H1 (cell line): ENCODE results near the gene TBCA. TPM values are rescaled to one million over a fixed set of nuclear protein-coding genes. Genes with fewer than 3 reads are reported as not detected.

ENCODE experiments used
- CTCF ChIA-PET: fragments of 300-600 bp; sonication (Branson Sonifier 250); formaldehyde crosslinking; loops from one replicate; lab custom pipeline; 2021; ENCODE audit not compliant: partially characterized antibody; lab: Charles Lee
- POLR2A ChIA-PET: fragments of 300-600 bp; sonication (Branson Sonifier 250); formaldehyde crosslinking; loops from one replicate; lab custom pipeline; 2021; ENCODE audit warnings: inconsistent platforms; ENCODE audit not compliant: partially characterized antibody; lab: Charles Lee
- DNase-seq, 2 experiments: peaks; one replicate each; pipeline versions ENCODE4 v3.0.0 to v3.0.0-alpha.2; 2010 to 2022; ENCODE audit warnings: low spot score in 2 of 2, low read depth in 1 of 2, mixed read lengths in 1 of 2
- FAIRE-seq: peaks from 2 replicates; lab custom pipeline; 2011; peaks lifted over from hg19 to GRCh38; lab: Jason Lieb, UNC
- H2AFZ ChIP-seq: 2 replicates; pipeline ENCODE4 v1.8.1; 2012; ENCODE audit warnings: low read length, inconsistent platforms
- H2AK5ac ChIP-seq: 2 replicates; pipeline ENCODE4 v1.6.1; 2013; ENCODE audit warnings: low read depth, low read length
- H2BK120ac ChIP-seq: replicated peaks from 2 replicates; pipeline ENCODE3; 2013; ENCODE audit warnings: low read depth, low read length, inconsistent platforms
- H2BK12ac ChIP-seq: 2 replicates; pipeline ENCODE4 v1.6.1; 2013; ENCODE audit warnings: low read depth, low read length
- H2BK15ac ChIP-seq: 2 replicates; pipeline ENCODE4 v1.6.1; 2013; ENCODE audit warnings: low read length
- H2BK20ac ChIP-seq: 2 replicates; pipeline ENCODE4 v1.6.1; 2013; ENCODE audit warnings: low read length
- H2BK5ac ChIP-seq: 2 replicates; pipeline ENCODE4 v1.6.1; 2013; ENCODE audit warnings: low read depth, low read length
- H3K14ac ChIP-seq: 2 replicates; pipeline ENCODE4 v1.6.1; 2013; ENCODE audit warnings: inconsistent platforms; ENCODE audit not compliant: insufficient read length
- H3K18ac ChIP-seq: 2 replicates; pipeline ENCODE4 v1.6.1; 2013; ENCODE audit warnings: low read length; ENCODE audit errors: extremely low read depth
- H3K23ac ChIP-seq: 2 replicates; pipeline ENCODE4 v1.6.1; 2013; ENCODE audit warnings: inconsistent platforms; ENCODE audit not compliant: insufficient read length
- H3K23me2 ChIP-seq: 2 replicates; pipeline ENCODE4 v1.6.1; 2013; ENCODE audit warnings: low read depth, low read length
- H3K27ac ChIP-seq: 2 replicates; pipeline ENCODE4 v1.6.1; 2011; ENCODE audit warnings: low read depth, low read length, inconsistent platforms
- H3K27me3 ChIP-seq, 4 experiments: replicated peaks in 1 of 4; 1 replicate in 1 of 4; 2 replicates in 3 of 4; pipeline versions ENCODE4 v1.6.1 to v1.8.1; 2011 to 2013; ENCODE audit warnings: low read length in 3 of 4, mild to moderate bottlenecking in 3 of 4, inconsistent platforms in 2 of 4, mixed read lengths in 2 of 4, moderate library complexity in 1 of 4; ENCODE audit not compliant: control insufficient read depth in 3 of 4, insufficient read depth in 3 of 4; ENCODE audit errors: extremely low read depth in 1 of 4
- H3K36me3 ChIP-seq, 4 experiments: 2 replicates each; pipeline versions ENCODE4 v1.6.1 to v1.8.1; 2011 to 2013; ENCODE audit warnings: mild to moderate bottlenecking in 4 of 4, low read length in 3 of 4, moderate library complexity in 2 of 4, control low read depth in 1 of 4, inconsistent platforms in 1 of 4; ENCODE audit not compliant: insufficient read depth in 4 of 4, control insufficient read depth in 2 of 4
- H3K4ac ChIP-seq: replicated peaks from 2 replicates; pipeline ENCODE3; 2013; ENCODE audit warnings: low read length, low read depth, mixed read lengths, inconsistent platforms; ENCODE audit not compliant: insufficient read length
- H3K4me1 ChIP-seq, 4 experiments: replicated peaks in 1 of 4; 1 replicate in 1 of 4; 2 replicates in 3 of 4; pipeline versions ENCODE4 v1.6.1 to v1.8.1; 2011 to 2013; ENCODE audit warnings: low read length in 3 of 4, inconsistent platforms in 2 of 4, mixed read lengths in 1 of 4; ENCODE audit not compliant: insufficient read depth in 4 of 4, control insufficient read depth in 3 of 4
- H3K4me2 ChIP-seq, 2 experiments: 2 replicates each; pipeline versions ENCODE4 v1.6.1 to v1.8.1; 2011 to 2013; ENCODE audit warnings: low read depth in 2 of 2, low read length in 2 of 2, control low read depth in 1 of 2, inconsistent platforms in 1 of 2, mild to moderate bottlenecking in 1 of 2; ENCODE audit not compliant: insufficient read depth in 1 of 2
- H3K4me3 ChIP-seq, 4 experiments: fragments of 200-600, 300-600 bp in 1 of 4; sonication (generic), shearing (Covaris generic), sonication (Bioruptor Twin) in 1 of 4; 2 replicates each; pipeline versions ENCODE4 v1.5.1 to v1.8.1; 2011 to 2016; ENCODE audit warnings: low read length in 4 of 4, low read depth in 3 of 4, control low read depth in 2 of 4, inconsistent platforms in 2 of 4, mild to moderate bottlenecking in 2 of 4, mixed read lengths in 1 of 4, moderate library complexity in 1 of 4; ENCODE audit not compliant: insufficient read depth in 2 of 4; ENCODE audit errors: extremely low read depth in 1 of 4
- H3K56ac ChIP-seq: replicated peaks from 2 replicates; pipeline ENCODE3; 2013; ENCODE audit warnings: low read depth, mild to moderate bottlenecking, mixed read lengths, low read length, inconsistent platforms; ENCODE audit not compliant: insufficient read length
- H3K79me1 ChIP-seq: 2 replicates; pipeline ENCODE4 v1.6.1; 2013; ENCODE audit warnings: low read depth, low read length, control low read depth
- H3K79me2 ChIP-seq, 2 experiments: 2 replicates each; pipeline versions ENCODE4 v1.6.1 to v1.8.1; 2012 to 2013; ENCODE audit warnings: low read length in 2 of 2, mild to moderate bottlenecking in 2 of 2, inconsistent platforms in 1 of 2; ENCODE audit not compliant: insufficient read depth in 2 of 2, control insufficient read depth in 1 of 2
- H3K9ac ChIP-seq, 4 experiments: replicated peaks in 1 of 4; 1 replicate in 1 of 4; 2 replicates in 3 of 4; pipeline versions ENCODE4 v1.6.1 to v1.8.1; 2011 to 2013; ENCODE audit warnings: low read depth in 3 of 4, low read length in 3 of 4, control low read depth in 2 of 4, mild to moderate bottlenecking in 2 of 4, moderate library complexity in 2 of 4, inconsistent platforms in 1 of 4; ENCODE audit errors: extremely low read depth in 1 of 4
- H3K9me3 ChIP-seq, 2 experiments: 2 replicates each; pipeline versions ENCODE4 v1.6.1 to v1.8.1; 2012 to 2013; ENCODE audit warnings: mild to moderate bottlenecking in 2 of 2, moderate library complexity in 2 of 2, control low read depth in 1 of 2, inconsistent platforms in 1 of 2, low read depth in 1 of 2, low read length in 1 of 2, mixed read lengths in 1 of 2; ENCODE audit not compliant: insufficient read depth in 2 of 2
- H4K20me1 ChIP-seq, 2 experiments: replicated peaks in 1 of 2; 2 replicates each; pipeline versions ENCODE3 to v1.8.1; 2011 to 2013; ENCODE audit warnings: inconsistent platforms in 2 of 2, low read length in 2 of 2, mild to moderate bottlenecking in 1 of 2; ENCODE audit not compliant: insufficient read depth in 2 of 2, control insufficient read depth in 1 of 2
- H4K5ac ChIP-seq: 2 replicates; pipeline ENCODE4 v1.6.1; 2013; ENCODE audit warnings: low read length, low read depth, mixed read lengths, inconsistent platforms; ENCODE audit not compliant: insufficient read length
- H4K8ac ChIP-seq: 2 replicates; pipeline ENCODE4 v1.8.0; 2013; ENCODE audit warnings: mild to moderate bottlenecking, moderate library complexity, low read length, inconsistent platforms; ENCODE audit not compliant: insufficient read depth; ENCODE audit errors: extremely low read depth
- H4K91ac ChIP-seq: replicated peaks from 2 replicates; pipeline ENCODE3; 2013; ENCODE audit warnings: low read length, mixed read lengths, inconsistent platforms; ENCODE audit not compliant: insufficient read length
- CEBPB ChIP-seq: IDR thresholded peaks from 2 replicates; pipeline ENCODE4 v1.6.1; 2012; ENCODE audit warnings: low read depth, low read length
- NANOG ChIP-seq: IDR thresholded peaks from 2 replicates; pipeline ENCODE4 v1.6.1; 2011; ENCODE audit warnings: low read length, low read depth, mild to moderate bottlenecking, inconsistent platforms; ENCODE audit not compliant: insufficient read depth, poor library complexity, severe bottlenecking
- POLR2A ChIP-seq, 2 experiments: IDR thresholded peaks; 1 replicate in 1 of 2; 2 replicates in 1 of 2; pipeline ENCODE4 v1.6.1; 2011; ENCODE audit warnings: low read depth in 2 of 2, low read length in 2 of 2, mild to moderate bottlenecking in 2 of 2; ENCODE audit errors: control extremely low read depth in 1 of 2
- polyA plus RNA-seq, 7 experiments: library from polyadenylated mRNA; depleted of rRNA in 3 of 7; stranded (reverse) in 5 of 7; unstranded in 2 of 7; fragments of >200 nt in 5 of 7; fragments of 200-250 nt in 2 of 7; gene quantifications; 1 replicate in 5 of 7; 2 replicates in 1 of 7; 4 replicates in 1 of 7; pipeline versions ENCODE4 v1.2.1 to v1.2.3, GENCODE V29; 2011 to 2013; ENCODE audit warnings: missing spikeins in 2 of 7, mixed read lengths in 2 of 7
- total RNA-seq: library from RNA; stranded (reverse); fragmentation: NEBNext Ultra II Directional; extraction: Animal tissue kit (Norgen Biotek cat#: 25700); gene quantifications from 2 replicates; pipeline ENCODE4 v1.2.1, GENCODE V29; 2021

Gene TBCA
- total and polyA plus RNA-seq, 2 of the 8 experiments (the other 6 are each of a cell fraction or from before 2014, with no cell fraction given) = 55.7 to 320 TPM

DNA sequence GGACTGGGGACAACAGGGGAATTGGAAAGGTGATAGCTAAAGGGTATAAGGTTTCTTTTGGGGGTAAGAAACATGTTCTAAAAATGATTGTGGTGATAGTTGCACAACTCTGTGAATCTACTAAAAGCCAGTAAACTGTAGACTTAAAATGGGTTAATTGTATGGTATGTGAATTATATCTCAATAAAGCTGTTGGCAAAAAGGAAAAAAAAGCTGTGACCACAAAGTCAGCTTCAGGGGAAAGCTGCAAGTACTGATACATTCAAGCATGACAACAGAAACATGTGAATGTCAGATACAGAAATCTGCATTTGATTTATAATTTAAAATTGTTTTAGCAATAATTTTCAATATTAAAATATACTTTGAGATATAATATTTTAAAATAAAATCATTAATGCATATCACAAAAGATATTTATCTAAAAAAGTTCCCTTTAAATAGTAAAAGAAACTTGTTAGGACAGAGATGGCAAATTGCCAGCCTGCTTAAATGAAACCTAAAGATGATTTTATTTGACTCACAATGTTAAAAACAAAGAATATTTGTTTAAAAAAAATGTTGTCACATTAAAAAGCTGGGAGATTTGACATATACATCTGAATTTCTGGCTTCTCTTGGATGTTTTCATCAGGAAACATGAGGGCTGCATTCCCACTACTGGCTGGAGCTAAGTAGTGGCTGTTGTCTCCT, 66.0 kb downstream of the TBCA start:
- Histone ChIP-seq H3K36me3 (peaks cover 2 to 24% (median 14%) of the 10 kb centered on the region in 4 experiments; a peak in 6 of 8 replicates), H3K56ac (no peak overlapping the region), H4K5ac (no peak overlapping the region), H3K79me1 (no peaks in the 10 kb centered on the region; the same call in 1 of the 2 replicates), H2BK120ac (no peak overlapping the region), H3K4me1 (no peaks in the 10 kb centered on the region), H4K91ac (no peak overlapping the region), H3K14ac (no peak overlapping the region), H2AFZ (no peak overlapping the region), H3K4me3 (no peak overlapping the region), H3K4ac (no peak overlapping the region), H3K27me3 (no peaks in the 10 kb centered on the region), H2AK5ac (no peak overlapping the region), H4K8ac (no peak overlapping the region), H2BK15ac (no peak overlapping the region), H3K9me3 (no peaks in the 10 kb centered on the region), H3K9ac (no peak overlapping the region), H3K23me2 (no peaks in the 10 kb centered on the region), H3K18ac (no peak overlapping the region), H3K27ac (no peak overlapping the region), H4K20me1 (peaks cover 0 to 2% of the 10 kb centered on the region in 2 experiments), H2BK12ac (no peak overlapping the region), H2BK20ac (no peak overlapping the region), H2BK5ac (no peak overlapping the region), H3K4me2 (no peak overlapping the region)
- DNase-seq = no peak
- POLR2A ChIA-PET = no interaction called here
- no peak for FAIRE-seq
- CTCF ChIA-PET = interaction anchor here (1.3 kb wide), 1 partner anchor 59 kb away, joined by 3 read pairs; no protein-coding TSS in a partner anchor
- no peak for TF ChIP-seq CEBPB
- TF ChIP-seq POLR2A (IDR thresholded peaks at IDR 0.05; ENCODE audit: control extremely low read depth in 1 of 2, low read depth in 2 of 2, low read length in 2 of 2) = no peak
- no peak for TF ChIP-seq NANOG
- TF ChIP-seq, all 59 proteins: peak for 0
- H3K23ac ChIP-seq = no peak overlapping the region
- peaks cover 0 to 26% of the 10 kb centered on the region in 2 experiments; a peak in 2 of 4 replicates for H3K79me2 ChIP-seq
